Measurements from ENCODE around the gene IGF1R.

IGF1R gene

DNA sequence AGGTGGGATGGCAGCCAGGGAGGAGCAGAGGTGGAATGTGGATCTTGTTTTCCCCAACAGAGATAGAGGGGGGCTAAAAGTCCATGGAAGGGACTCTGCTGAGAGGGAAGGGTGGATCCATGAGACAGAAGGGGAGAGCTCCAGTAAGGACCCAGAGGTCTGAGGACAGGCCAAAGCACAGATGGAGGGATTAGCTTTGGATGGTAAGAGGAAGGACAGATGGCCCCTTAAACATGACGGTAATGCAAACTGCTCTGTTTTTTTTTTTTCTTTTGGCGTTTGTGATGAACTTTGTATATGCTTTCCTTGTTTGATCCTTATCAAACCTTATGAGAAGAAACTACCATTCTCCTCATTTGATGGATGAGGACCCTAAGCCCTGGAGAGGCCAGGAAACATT, 96.2 kb downstream of the IGF1R start:
- no peak overlapping the region for H3K4me3 ChIP-seq (ENCODE audit: low read depth, low read length)
- TF ChIP-seq, protein P1, sequence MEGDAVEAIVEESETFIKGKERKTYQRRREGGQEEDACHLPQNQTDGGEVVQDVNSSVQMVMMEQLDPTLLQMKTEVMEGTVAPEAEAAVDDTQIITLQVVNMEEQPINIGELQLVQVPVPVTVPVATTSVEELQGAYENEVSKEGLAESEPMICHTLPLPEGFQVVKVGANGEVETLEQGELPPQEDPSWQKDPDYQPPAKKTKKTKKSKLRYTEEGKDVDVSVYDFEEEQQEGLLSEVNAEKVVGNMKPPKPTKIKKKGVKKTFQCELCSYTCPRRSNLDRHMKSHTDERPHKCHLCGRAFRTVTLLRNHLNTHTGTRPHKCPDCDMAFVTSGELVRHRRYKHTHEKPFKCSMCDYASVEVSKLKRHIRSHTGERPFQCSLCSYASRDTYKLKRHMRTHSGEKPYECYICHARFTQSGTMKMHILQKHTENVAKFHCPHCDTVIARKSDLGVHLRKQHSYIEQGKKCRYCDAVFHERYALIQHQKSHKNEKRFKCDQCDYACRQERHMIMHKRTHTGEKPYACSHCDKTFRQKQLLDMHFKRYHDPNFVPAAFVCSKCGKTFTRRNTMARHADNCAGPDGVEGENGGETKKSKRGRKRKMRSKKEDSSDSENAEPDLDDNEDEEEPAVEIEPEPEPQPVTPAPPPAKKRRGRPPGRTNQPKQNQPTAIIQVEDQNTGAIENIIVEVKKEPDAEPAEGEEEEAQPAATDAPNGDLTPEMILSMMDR (IDR thresholded peaks at IDR 0.05; ENCODE audit: borderline replicate concordance, insufficient read depth, low read depth, low read length), result no peak

DNA sequence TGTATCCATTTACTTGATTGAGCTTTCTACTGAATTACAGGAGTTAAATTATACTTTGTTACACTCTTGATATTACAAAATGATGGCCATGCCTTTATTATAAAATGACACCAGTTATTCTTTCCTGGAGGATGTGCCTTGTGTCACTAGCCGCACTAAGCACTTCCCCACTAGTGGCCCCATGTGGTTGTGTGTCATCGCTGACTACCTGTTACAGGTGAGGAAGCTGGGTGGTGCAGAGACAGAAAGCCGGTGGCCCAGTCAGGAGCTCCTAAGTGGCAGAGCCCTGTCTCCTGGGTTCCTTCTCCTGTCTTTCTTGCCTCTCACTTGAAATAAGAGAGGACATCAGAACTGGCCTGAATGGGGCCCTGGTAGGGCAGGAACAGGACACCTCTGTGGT, 96.8 kb downstream of the IGF1R start:
- TF ChIP-seq, protein P1 (IDR thresholded peaks at IDR 0.05; ENCODE audit: borderline replicate concordance, insufficient read depth, low read depth, low read length), result no peak
- H3K4me3 ChIP-seq (ENCODE audit: low read depth, low read length), result no peak overlapping the region

DNA sequence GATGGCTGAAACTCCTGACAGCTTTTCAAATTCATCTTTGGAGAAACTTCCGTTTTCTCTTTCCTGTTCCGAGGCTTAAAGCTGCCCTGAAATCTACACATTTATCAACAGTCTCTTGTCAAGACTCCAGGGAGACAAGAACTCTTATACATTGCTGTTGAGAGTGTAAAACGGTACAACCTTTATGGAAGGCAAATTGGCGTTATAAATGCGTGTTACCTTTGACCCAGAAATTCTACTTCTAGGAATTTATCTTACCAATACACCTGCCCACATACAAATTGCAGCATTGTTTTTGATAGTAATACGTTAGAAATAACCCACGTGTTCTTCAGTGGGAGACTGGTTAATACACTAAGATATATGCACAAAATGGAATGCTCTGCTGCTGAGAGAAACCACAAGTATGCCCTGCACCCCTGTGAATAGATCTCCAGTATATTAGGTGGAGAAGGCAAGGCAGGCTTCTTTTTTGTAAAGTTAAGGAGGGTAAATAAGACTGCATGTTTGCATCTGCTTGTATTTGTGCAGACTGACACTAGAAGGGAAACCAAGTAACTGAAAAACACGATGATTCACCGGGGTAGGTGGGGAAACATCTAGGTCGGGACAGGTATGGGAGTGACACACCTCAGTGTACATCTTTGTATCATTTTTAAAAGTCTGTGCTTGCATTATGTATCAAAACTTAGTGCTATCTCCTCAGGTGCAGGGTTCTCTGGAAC, 97.5 kb downstream of the IGF1R start:
- TF ChIP-seq, protein P1 (IDR thresholded peaks at IDR 0.05; ENCODE audit: borderline replicate concordance, insufficient read depth, low read depth, low read length), result no peak
- H3K4me3 ChIP-seq (ENCODE audit: low read depth, low read length), result no peak overlapping the region

DNA sequence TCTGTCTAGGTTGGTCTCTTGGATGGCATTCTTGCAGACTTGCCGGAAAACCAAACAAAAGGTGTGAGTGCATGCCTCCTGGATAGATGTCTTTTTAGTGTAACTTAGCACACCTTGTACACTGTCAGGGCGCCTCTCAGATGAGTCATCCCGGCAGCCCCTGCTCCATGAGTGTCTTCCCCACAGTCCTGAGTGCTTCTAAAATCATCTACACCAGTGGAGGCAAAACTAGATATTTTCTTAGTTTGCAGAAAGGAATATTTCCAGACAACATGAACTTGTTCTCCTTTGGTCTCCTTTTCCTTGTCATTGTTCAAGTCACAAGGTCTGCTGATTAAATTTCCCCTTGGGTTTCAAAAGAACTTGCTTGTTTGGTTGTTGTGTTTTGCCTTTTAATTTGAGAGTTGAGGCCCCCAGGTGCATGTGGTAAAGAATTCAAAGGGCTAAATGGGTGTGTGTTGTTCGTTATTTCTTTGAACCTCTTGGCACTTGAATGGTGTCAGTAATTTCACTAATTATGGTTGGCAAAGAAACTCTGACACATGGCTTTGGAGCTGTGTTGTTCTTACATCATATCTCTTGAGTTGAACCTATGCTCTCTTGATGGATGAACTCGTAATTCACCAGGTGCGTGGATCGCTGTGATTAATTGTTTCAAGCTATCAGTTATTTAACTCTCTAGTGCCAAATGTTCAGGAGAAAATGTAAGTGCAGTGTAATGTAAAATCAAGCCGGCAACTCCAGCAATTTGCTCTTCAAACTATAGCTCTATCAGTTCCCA, 98.2 kb downstream of the IGF1R start:
- TF ChIP-seq, protein P1 (IDR thresholded peaks at IDR 0.05; ENCODE audit: borderline replicate concordance, insufficient read depth, low read depth, low read length), result no peak
- no peak overlapping the region for H3K4me3 ChIP-seq (ENCODE audit: low read depth, low read length)

DNA sequence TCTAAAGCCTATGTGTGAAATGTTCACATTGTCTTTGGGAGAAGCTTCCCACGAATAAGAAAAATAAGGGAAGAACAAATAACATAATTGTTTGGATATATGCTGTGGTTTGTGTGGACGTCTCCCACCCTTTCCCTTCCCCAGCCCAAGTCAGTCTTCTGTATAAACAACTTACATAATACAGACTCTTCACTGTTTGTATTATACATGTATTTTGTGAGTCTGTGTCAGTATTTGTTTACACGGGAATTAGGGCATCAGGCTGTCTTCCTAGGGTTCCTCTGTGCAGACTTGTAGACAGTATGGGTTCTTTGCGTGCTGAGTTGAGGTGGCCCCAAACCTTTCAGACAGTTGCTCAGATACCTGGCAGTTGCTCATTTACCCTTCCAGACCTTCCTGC, 103.4 kb downstream of the IGF1R start:
- TF ChIP-seq, protein P1 (IDR thresholded peaks at IDR 0.05; ENCODE audit: borderline replicate concordance, insufficient read depth, low read depth, low read length), result no peak
- H3K4me3 ChIP-seq (ENCODE audit: low read depth, low read length), result no peak overlapping the region

DNA sequence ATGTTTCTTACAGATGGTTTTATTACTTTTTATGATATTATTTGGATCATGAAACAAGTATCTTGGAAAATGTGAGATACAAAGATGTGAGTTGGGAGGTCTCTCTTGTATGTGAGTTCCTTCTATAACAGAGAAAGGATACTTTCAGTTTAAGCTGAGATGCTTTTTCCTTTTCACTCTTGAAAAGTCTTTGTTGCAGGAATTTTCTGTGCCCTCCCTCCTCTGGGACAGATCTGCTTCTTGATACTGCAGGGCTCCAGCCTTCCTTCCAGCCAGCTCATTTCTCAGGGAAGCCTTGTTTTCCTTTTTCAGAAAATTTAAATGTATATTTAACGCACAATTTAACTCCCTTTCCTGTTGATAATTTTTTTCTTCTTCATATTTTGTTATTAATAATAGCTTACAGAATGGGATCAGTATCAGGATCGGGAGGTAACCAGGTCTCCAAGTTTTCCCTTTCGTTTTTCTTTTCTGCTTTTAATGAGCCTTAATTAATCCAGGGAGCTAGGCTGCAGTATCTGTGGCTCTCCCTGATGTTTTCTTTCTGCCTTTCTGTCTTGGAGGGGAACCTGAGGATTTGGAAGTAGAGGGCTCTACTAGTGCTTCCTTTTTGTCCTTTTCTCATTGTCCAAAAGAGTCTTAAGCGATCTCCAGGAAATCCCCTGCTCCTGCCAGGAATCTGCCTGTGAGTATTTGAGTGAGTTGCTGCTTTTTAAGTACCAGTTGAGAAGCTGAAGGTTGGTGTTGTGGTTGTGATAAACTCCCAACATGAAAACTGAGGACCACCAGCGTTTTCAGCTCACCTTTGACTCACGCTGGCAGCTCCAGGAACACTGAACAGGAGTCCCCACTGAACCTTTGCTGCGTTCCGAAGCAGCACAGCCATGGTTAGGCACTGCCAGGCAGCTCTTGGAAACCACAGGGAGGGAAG, 105.7 kb downstream of the IGF1R start:
- H3K4me3 ChIP-seq (ENCODE audit: low read depth, low read length), result no peak overlapping the region
- TF ChIP-seq, protein P1 (IDR thresholded peaks at IDR 0.05; ENCODE audit: borderline replicate concordance, insufficient read depth, low read depth, low read length), result no peak
